ENCODE results near the gene HK3. TPM values are rescaled to one million over a fixed set of nuclear protein-coding genes. Genes with fewer than 3 reads are reported as not detected.

HK3 gene
- total RNA-seq, 1 experiment from 2014 or later, result 0.17 TPM

DNA sequence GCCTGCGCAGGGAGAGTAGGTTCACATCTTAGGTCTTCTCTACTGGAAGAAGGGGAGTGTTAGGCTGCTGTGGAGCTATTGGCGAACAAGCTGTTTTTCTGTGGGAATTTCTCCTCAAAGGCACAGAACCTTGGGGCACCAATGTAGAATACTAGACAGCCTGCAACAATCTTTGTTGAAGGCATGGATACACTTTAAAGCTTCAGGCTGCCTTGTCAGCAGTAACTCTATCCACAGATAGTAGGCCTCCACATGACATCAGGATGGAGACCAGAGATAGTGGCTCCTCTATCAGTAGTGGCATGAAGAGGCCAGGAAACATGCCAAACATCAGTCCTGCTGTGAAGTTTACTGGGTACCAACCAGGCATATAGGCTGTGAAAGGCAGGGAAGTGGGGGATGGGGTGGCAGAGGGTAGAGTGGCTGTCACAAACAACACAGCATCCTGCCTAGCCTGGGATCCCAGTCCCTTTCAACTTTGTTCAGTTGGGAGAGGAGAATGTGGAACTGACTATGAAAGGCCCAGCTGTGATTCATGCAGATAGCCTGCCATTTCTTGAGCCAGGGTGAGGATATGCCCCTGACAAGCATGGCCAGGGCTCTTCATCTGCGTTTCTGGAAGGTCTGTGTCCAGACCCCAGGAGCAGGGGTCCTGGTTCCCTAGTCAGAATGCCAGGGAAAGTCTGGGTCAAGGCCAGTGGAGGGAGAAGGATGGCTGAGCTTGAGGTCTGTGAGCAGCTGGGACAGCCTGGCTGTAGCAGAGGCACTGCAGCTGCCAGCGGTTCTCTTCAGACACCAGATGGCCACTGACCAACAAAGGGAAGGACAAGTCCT is 1.0 kb upstream of the HK3 start (continued):
- TF ChIP-seq CBFB (CRISPR knock-in tag; IDR thresholded peaks at IDR 0.05; ENCODE audit: low read depth) (no peak), NR1H2 (CRISPR knock-in tag; IDR thresholded peaks at IDR 0.05) (no peak), SMAD3 (CRISPR knock-in tag; IDR thresholded peaks at IDR 0.05; ENCODE audit: borderline replicate concordance) (no peak), FOXK1 (CRISPR knock-in tag; IDR thresholded peaks at IDR 0.05) (no peak)
- TF ChIP-seq, protein P1, sequence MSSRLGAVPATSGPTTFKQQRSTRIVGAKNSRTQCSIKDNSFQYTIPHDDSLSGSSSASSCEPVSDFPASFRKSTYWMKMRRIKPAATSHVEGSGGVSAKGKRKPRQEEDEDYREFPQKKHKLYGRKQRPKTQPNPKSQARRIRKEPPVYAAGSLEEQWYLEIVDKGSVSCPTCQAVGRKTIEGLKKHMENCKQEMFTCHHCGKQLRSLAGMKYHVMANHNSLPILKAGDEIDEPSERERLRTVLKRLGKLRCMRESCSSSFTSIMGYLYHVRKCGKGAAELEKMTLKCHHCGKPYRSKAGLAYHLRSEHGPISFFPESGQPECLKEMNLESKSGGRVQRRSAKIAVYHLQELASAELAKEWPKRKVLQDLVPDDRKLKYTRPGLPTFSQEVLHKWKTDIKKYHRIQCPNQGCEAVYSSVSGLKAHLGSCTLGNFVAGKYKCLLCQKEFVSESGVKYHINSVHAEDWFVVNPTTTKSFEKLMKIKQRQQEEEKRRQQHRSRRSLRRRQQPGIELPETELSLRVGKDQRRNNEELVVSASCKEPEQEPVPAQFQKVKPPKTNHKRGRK (CRISPR knock-in tag; IDR thresholded peaks at IDR 0.05; ENCODE audit: borderline replicate concordance), result no peak
- TF ChIP-seq, protein P2, sequence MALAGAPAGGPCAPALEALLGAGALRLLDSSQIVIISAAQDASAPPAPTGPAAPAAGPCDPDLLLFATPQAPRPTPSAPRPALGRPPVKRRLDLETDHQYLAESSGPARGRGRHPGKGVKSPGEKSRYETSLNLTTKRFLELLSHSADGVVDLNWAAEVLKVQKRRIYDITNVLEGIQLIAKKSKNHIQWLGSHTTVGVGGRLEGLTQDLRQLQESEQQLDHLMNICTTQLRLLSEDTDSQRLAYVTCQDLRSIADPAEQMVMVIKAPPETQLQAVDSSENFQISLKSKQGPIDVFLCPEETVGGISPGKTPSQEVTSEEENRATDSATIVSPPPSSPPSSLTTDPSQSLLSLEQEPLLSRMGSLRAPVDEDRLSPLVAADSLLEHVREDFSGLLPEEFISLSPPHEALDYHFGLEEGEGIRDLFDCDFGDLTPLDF (CRISPR knock-in tag; IDR thresholded peaks at IDR 0.05), result no peak

DNA sequence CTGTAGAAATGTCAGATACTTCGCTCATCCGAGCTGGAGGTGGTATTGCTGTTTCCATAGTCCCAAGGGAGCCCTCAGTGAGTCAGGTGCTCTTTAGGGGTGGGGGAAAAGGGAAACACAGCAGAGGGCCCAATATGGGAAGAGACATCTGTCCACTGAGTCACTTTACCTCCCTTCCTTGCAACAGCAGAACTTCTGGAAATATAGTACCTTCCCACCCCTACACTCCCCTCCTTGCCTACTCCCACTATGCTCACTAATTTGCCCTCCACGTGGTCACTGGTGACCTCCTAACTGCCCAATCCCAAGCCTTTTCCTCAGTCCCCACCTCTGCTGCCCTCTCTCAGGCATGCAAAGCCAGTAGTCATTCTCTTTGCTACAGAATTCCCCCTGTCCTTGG is 1.9 kb downstream of the HK3 start:
- Mint-ChIP-seq H3K27ac (no peak overlapping the region; the same call in 1 of the 2 replicates), H3K27me3 (ENCODE audit: low read depth) (no peaks in the 10 kb centered on the region), H3K4me3 (no peak overlapping the region), H3K4me1 (peaks cover 11% of the 10 kb centered on the region), H3K36me3 (no peaks in the 10 kb centered on the region), H3K9me3 (no peaks in the 10 kb centered on the region)
- CTCF ChIA-PET, result interaction anchor here (1.4 to 6.3 kb wide), 4 partner anchors 19 to 240 kb away, joined by 3 to 63 read pairs (median 12); no protein-coding TSS in a partner anchor
- POLR2A ChIA-PET, result no interaction called here
- no peak for ATAC-seq
- no peak for DNase-seq (ENCODE audit: low spot score)
- TF ChIP-seq ATF1 (CRISPR knock-in tag; IDR thresholded peaks at IDR 0.05) (no peak), SOX15 (CRISPR knock-in tag; IDR thresholded peaks at IDR 0.05) (no peak), NR1H2 (CRISPR knock-in tag; IDR thresholded peaks at IDR 0.05) (no peak), FOXJ3 (CRISPR knock-in tag; IDR thresholded peaks at IDR 0.05; ENCODE audit: borderline replicate concordance) (no peak), ZNF232 (CRISPR knock-in tag; IDR thresholded peaks at IDR 0.05) (no peak), GRHL2 (CRISPR knock-in tag; IDR thresholded peaks at IDR 0.05; ENCODE audit: insufficient replicate concordance, severe bottlenecking) (no peak), NFYB (CRISPR knock-in tag; conservative IDR thresholded peaks at IDR 0.05; ENCODE audit: low read depth) (no peak), ZNF138 (CRISPR knock-in tag; conservative IDR thresholded peaks at IDR 0.05) (no peak), ZNF671 (CRISPR knock-in tag; IDR thresholded peaks at IDR 0.05) (no peak), TEAD1 (CRISPR knock-in tag; IDR thresholded peaks at IDR 0.05) (no peak), FOXK1 (CRISPR knock-in tag; IDR thresholded peaks at IDR 0.05) (no peak), NR3C1 (CRISPR knock-in tag; conservative IDR thresholded peaks at IDR 0.05; ENCODE audit: low read depth) (no peak)
- TF ChIP-seq, protein P3, sequence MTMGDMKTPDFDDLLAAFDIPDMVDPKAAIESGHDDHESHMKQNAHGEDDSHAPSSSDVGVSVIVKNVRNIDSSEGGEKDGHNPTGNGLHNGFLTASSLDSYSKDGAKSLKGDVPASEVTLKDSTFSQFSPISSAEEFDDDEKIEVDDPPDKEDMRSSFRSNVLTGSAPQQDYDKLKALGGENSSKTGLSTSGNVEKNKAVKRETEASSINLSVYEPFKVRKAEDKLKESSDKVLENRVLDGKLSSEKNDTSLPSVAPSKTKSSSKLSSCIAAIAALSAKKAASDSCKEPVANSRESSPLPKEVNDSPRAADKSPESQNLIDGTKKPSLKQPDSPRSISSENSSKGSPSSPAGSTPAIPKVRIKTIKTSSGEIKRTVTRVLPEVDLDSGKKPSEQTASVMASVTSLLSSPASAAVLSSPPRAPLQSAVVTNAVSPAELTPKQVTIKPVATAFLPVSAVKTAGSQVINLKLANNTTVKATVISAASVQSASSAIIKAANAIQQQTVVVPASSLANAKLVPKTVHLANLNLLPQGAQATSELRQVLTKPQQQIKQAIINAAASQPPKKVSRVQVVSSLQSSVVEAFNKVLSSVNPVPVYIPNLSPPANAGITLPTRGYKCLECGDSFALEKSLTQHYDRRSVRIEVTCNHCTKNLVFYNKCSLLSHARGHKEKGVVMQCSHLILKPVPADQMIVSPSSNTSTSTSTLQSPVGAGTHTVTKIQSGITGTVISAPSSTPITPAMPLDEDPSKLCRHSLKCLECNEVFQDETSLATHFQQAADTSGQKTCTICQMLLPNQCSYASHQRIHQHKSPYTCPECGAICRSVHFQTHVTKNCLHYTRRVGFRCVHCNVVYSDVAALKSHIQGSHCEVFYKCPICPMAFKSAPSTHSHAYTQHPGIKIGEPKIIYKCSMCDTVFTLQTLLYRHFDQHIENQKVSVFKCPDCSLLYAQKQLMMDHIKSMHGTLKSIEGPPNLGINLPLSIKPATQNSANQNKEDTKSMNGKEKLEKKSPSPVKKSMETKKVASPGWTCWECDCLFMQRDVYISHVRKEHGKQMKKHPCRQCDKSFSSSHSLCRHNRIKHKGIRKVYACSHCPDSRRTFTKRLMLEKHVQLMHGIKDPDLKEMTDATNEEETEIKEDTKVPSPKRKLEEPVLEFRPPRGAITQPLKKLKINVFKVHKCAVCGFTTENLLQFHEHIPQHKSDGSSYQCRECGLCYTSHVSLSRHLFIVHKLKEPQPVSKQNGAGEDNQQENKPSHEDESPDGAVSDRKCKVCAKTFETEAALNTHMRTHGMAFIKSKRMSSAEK (CRISPR knock-in tag; IDR thresholded peaks at IDR 0.05; ENCODE audit: borderline replicate concordance), result no peak
- TF ChIP-seq, protein P4, sequence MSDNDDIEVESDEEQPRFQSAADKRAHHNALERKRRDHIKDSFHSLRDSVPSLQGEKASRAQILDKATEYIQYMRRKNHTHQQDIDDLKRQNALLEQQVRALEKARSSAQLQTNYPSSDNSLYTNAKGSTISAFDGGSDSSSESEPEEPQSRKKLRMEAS (CRISPR knock-in tag; IDR thresholded peaks at IDR 0.05), result no peak
- TF ChIP-seq, protein P5, sequence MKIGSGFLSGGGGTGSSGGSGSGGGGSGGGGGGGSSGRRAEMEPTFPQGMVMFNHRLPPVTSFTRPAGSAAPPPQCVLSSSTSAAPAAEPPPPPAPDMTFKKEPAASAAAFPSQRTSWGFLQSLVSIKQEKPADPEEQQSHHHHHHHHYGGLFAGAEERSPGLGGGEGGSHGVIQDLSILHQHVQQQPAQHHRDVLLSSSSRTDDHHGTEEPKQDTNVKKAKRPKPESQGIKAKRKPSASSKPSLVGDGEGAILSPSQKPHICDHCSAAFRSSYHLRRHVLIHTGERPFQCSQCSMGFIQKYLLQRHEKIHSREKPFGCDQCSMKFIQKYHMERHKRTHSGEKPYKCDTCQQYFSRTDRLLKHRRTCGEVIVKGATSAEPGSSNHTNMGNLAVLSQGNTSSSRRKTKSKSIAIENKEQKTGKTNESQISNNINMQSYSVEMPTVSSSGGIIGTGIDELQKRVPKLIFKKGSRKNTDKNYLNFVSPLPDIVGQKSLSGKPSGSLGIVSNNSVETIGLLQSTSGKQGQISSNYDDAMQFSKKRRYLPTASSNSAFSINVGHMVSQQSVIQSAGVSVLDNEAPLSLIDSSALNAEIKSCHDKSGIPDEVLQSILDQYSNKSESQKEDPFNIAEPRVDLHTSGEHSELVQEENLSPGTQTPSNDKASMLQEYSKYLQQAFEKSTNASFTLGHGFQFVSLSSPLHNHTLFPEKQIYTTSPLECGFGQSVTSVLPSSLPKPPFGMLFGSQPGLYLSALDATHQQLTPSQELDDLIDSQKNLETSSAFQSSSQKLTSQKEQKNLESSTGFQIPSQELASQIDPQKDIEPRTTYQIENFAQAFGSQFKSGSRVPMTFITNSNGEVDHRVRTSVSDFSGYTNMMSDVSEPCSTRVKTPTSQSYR (CRISPR knock-in tag; IDR thresholded peaks at IDR 0.05), result no peak
- TF ChIP-seq, protein P6, sequence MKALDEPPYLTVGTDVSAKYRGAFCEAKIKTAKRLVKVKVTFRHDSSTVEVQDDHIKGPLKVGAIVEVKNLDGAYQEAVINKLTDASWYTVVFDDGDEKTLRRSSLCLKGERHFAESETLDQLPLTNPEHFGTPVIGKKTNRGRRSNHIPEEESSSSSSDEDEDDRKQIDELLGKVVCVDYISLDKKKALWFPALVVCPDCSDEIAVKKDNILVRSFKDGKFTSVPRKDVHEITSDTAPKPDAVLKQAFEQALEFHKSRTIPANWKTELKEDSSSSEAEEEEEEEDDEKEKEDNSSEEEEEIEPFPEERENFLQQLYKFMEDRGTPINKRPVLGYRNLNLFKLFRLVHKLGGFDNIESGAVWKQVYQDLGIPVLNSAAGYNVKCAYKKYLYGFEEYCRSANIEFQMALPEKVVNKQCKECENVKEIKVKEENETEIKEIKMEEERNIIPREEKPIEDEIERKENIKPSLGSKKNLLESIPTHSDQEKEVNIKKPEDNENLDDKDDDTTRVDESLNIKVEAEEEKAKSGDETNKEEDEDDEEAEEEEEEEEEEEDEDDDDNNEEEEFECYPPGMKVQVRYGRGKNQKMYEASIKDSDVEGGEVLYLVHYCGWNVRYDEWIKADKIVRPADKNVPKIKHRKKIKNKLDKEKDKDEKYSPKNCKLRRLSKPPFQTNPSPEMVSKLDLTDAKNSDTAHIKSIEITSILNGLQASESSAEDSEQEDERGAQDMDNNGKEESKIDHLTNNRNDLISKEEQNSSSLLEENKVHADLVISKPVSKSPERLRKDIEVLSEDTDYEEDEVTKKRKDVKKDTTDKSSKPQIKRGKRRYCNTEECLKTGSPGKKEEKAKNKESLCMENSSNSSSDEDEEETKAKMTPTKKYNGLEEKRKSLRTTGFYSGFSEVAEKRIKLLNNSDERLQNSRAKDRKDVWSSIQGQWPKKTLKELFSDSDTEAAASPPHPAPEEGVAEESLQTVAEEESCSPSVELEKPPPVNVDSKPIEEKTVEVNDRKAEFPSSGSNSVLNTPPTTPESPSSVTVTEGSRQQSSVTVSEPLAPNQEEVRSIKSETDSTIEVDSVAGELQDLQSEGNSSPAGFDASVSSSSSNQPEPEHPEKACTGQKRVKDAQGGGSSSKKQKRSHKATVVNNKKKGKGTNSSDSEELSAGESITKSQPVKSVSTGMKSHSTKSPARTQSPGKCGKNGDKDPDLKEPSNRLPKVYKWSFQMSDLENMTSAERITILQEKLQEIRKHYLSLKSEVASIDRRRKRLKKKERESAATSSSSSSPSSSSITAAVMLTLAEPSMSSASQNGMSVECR (CRISPR knock-in tag; IDR thresholded peaks at IDR 0.05; ENCODE audit: borderline replicate concordance), result no peak

Measured in WTC11 (cell line).